ENCODE measurements around the gene KREMEN1. TPM values are rescaled to one million over a fixed set of nuclear protein-coding genes. Genes with fewer than 3 reads are reported as not detected.
"Not testable (repeated sequence)": the region's sequence is repeated elsewhere in the genome, so short reads cannot be mapped to it uniquely, and the experiment has no call there.

KREMEN1 gene
- polyA plus RNA-seq, 5 donors = 25.1 to 43.9 (median 33.8) TPM

DNA sequence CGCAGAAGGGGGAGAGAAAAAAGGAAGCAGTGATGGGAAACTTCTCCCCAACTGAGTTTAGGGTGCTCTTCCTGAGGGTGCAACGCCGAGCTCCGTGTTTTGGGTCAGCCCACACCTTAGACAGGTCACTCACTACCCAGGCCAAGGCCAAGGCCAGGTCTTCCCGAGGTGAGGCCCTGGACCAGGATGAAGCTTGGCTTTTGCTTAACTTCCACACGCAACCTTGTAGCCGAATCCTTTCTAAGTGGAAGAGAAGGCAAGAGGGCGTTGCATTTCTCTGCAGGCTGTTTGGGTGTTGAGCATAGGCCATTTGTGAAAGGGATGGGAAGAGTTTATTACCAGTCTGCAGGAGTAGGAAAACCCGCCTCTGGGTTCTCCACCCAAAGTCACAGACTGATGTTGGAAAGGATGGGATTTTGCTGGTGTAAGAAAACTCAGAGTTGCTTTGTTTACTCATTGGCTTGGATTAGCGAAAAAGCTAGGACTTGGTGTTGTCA lies 1.5 kb downstream of the KREMEN1 start:
- DNase-seq = no peak

DNA sequence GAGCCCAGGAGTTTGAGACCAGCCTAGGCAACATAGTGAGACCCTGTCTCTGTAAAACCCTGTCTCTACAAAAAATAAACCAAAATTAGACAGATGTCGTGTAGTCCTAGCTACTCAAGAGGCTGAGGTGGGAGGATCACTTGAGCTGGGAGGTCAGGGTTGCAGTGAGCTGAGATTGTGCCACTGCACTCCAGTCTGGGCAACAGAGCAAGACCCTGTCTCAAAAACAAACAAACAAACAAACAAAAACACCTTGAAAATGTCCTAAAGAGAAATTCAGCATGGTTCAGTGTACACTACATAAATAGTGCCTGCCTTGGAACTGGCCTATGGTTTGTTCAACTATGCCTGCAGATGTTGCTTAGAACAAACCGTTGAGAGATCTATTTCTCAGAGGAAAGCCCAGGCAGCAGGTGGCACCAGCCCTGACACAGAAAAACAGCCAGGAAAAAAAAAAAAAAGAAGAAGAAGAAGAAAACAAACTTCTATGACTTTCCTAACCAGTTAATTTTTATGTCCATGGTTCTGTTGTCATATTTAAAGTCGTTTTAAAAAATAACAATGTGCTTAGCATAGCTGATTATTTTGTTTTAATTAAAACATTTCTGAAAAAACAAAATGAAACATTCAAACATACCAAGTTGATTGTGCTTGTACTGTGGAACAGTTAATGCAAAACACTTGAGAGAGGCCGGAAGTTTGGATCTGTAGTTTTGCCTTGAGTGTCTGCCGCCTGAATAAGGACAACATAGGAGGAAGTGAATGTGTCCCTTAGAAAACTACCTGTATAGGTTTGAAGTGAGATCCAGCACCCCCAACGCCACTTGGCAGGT lies 5.4 kb downstream of the KREMEN1 start:
- no peak for DNase-seq

DNA sequence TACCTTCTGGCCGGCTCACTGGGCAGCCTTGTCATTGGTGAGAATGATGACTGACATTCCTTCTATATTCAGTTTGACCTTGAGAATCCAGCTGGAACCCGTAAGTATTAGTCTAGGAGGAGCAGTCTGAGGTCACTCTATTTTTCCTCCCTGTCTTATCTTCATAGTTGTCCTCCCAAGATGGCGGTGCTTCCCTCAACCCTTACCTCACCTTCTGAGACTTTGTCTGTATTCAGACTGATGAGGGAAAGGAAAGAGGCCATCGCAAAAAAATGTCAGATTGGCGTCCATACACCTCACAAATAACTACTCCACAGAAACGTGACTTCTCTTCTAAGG lies 6.0 kb downstream of the KREMEN1 start:
- no peak for DNase-seq

DNA sequence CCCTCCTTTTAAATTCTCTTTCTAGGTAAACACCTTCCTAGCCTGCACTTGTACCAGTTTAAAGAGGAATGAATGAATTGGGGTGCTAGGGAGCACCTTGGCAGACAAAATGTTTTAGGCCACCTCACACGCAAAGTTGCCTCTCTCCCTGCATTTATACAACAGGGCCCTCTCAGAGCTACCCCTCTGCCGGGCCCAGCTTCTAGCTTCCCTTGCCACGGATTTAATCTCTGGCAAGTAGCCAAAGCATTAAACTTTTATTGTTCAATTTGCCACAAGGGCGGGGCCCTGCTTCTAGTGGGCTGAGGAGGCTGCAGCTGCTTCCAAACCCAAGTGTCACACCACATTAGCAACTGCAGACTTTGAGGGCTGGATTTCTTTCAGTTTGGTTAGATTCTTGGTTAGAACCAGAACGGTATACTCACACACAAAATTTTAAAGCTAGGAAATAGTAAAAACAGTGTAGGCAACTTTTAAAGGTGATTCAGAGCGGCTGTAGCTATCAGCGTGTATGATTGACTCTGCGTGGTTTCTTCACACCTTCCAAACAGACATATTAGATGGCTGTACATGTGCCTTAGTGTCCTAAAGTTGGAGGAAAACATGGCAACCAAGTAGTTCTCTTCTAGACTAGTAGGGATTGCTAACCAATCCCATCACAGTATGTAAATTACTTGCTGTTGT lies 6.5 kb downstream of the KREMEN1 start:
- no peak for DNase-seq

DNA sequence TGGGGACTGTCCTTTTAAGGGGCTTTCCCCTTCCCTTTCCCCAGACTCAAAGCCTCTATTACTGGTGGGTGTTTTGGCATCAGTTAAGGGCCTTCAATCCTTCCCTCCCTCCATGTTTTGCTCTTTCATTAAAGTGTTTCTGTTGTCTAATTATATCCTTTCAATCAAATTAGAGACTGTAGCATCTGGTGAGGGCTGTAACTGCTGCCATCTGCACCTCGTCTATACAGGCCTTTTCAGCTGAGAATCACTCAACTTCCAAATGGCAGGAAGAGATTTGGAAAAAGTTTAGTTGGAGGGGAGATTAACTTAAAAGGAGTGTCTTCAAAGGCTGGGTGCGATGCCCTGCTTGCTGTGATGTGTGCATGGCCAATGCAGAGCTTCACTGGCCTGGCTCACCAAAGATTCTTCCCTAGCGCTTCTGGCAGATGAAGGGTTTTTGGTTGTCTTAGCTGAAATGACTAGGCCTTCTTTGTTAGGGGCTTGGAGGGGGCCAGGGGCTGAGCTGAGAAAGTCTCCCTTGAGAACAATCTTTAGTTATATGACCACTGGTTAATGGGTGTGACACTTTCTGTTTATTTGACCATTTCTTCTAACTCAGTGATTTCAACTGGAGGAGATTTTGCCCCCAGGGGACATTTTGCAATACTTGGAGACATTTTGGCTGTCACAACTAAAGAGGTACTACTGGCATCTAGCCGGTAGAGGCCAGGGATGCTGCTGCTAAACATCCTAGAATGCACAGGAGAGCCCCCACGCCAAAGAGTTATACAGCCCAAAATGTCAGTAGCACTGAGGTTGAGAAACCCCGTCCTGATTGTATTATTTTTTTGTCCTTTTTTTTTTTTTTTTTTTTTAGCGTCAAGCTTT lies 7.5 kb downstream of the KREMEN1 start:
- DNase-seq = no peak

DNA sequence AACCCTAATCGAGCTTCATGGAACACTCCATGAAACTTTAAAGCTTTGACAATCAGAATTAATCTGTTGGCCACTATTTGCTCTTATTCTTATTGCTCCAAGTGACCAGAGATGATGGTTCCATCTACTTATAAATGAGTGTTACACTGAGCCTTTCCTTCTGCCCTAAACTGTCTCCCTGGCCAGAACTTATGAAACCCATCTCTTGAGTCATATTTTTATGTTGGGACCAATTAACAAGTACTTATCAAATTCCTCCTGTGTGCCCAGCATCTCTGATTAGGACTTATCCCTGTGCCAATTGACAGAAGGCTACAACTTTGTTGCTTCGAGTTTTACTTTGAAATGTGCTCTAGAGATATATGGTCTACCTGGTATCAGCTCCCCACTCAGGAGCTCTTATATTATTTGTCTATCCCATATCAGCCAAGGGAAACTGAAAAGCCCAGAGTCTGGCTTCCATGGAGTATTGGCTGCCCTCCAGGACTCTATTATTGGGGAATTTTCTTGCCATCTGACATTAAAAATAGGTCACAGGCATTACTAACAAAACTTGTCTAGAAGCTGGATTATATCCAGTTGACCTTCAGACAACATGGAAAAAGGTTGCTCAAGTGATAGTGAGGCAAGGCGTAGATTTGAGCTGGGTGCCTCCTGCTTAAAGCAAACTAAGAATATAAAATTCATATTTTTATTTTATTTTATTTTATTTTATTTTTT lies 8.8 kb downstream of the KREMEN1 start:
- DNase-seq = peak; percentile 77 to 90

DNA sequence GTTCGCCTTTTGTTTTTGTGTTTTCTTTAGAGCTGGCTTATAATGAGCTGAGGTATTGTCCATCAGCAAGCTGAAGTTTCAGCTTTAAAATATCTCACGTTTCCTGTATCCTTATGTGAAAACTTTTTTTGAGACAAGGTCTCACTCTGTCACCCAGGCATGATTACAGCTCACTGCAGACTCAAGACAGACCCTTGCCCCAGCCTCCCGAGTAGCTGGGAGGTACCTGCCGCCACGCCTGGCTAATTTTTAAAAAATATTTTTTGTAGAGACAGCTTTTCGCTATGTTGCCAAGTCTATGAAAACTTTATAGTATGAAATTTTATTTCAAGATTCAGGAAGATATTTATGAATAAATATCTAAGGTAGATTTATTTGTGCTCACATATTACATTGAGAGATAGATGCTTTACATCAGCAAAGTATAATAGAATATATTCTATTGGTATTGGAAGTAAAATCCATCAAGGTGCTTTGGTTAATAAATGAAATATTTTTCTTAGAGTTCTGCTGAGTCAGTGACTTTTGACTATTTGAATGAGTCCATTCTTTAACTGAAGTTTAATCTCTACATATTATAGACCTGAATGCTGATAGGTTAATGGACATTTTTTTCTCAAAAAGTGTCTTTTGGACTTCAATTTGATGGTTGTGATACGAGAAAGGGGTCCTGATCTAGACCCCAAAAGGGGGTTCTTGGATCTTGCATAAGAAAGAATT lies 10.2 kb downstream of the KREMEN1 start:
- DNase-seq = no peak

DNA sequence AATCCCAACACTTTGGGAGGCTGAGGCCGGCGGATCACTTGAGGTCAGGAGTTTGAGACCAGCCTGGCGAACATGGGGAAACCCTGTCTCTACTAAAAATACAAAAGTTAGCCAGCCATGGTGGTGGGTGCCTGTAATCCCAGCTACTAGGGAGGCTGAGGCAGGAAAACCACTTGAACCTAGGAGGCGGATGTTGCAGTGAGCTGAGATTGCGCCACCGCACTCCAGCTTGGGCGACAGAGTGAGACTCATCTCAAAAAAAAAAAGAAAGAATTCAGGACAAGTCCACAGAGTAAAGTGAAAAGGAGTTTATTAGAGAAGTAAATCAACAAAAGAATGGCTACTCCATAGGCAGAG lies 10.7 kb downstream of the KREMEN1 start:
- not testable (repeated sequence) for DNase-seq

DNA sequence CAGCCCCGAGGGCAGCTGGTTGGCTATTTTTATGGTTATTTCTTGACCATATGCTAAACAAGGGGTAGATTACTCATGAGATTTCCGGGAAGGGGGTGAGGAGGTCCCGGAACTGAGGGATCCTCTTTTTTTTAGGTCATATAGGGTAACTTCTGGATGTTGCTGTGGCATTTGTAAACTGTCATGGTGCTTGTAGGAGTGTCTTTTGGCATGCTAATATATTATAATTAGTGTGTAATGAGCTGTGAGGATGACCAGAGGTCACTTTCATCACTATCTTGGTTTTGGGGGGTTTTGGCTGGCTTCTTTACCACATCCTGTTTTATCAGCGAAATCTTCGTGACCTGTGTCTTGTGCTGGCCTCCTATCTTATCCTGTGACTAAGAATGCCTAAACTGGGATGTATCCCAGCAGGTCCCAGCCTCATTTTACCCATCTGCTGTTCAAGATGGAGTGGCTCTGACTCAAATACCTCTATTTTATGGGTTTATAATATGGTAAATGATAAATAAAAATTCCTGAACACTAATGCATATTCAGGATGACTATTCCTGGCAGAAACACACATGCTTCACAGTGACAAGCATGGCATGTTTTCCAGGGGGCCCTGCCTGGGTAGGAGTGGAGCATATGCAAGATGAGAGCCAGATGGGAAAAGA lies 11.2 kb downstream of the KREMEN1 start:
- DNase-seq = no peak

DNA sequence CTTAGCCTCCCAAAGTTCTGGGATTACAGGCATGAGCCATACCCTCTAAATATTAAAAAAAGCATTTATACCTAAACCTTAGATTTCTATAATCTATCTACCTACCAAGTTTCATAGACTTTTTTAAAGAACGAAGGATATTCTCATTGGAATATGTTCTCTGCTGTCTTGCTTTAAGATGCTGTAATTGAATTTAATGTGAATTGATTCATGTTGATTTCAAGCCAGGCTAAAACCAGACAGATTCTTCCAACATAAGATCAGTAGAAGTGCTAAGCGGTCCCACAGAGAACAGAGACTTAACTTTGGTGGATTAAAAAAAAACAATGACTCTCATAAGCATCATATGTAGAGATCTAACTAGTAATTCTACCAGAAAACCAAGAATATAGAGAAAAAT lies 14.2 kb downstream of the KREMEN1 start:
- no peak for DNase-seq

DNA sequence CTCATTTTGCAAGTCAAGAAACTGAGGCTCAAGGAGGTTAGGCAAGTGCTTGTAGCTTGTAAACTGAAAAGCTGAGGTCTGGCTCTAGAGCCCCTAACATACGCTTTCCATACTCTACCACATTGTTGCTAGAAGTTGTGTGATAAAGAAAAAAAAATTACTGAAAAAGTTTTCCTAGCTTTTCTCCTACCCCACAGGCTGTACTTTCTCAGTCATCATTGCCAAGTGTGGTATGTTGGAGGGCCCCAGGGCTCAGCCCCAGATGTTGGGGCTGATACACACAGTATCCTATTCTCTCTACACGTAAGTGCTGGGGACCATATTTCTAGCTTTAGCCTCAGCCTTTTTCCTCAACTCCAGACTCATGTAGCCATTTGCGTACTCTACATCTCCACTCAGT lies 16.0 kb downstream of the KREMEN1 start:
- DNase-seq = no peak

DNA sequence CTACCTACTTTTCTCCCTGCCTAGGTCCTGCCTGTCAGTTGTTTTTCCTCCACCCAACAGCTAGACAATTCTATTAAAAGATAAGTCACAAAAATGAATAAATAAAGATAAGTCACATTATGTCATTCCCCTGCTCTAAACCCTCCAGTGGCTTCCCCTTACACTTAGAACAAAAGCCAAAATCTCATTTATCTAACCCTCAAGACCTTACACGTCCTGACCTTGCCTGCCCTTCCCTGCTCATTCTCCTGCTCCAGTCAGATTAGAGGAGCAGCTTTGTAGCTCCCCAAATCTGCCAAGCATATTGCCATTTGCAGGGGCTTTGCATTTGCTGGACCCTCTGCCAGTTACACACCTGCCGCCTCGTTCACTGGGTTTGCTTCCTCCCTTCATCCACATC lies 16.7 kb downstream of the KREMEN1 start:
- DNase-seq = no peak

DNA sequence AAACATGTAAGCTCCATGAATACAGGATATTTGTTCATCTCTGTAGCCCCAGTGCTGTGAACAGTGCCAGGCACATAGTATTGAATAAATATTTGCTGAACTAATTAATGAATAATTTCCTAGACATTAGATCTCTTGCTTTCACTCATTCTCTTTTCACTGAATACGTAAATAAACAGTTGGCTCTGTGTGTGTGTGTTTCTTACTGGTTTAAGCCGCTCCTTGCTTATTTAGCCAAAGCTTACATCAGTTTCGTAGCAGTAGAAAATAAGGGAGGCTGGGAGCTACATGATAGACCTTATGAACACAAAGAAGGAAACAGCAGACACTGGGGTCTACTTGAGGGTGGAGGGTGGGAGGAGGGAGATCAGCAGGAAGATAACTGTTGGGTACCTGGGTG lies 17.2 kb downstream of the KREMEN1 start:
- no peak for DNase-seq

DNA sequence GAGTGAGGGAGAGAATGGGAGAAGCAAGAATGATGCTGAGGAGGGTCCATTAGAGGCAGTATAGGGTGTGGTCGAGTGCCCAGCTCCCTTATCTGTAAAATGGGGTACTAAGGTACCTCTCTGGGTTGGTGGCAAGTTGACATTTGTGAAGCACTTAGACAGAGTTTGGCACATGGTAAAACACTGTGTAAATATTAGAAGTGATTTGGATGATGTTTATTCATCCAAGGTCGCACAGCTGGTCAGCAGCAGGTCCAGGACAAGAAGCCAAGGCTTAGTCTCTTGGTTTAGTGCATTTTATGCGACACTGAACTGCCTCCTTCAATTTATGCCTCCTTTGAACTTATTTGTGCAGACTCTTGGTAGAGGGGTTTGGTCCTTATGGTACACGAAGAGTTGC lies 19.4 kb downstream of the KREMEN1 start:
- DNase-seq = no peak

DNA sequence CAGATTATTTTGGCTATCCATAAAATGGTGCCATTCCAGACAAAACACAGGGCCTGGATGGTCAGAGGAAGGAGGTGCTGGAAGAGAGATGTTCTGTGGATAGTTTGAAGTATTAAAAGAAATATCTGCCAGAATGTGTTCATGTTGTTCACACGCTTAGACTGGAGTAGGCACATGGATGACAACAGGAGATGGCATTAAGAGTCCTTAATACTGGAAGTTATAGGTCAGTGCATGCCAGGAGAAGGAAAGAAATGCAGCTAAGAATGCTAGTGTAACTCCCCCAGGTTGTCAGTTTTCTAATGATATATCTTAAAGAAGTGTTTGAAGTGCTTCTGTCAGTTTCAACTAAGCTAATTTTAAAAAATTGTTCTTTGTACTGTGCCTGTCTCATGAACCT lies 20.2 kb downstream of the KREMEN1 start:
- DNase-seq = no peak

DNA sequence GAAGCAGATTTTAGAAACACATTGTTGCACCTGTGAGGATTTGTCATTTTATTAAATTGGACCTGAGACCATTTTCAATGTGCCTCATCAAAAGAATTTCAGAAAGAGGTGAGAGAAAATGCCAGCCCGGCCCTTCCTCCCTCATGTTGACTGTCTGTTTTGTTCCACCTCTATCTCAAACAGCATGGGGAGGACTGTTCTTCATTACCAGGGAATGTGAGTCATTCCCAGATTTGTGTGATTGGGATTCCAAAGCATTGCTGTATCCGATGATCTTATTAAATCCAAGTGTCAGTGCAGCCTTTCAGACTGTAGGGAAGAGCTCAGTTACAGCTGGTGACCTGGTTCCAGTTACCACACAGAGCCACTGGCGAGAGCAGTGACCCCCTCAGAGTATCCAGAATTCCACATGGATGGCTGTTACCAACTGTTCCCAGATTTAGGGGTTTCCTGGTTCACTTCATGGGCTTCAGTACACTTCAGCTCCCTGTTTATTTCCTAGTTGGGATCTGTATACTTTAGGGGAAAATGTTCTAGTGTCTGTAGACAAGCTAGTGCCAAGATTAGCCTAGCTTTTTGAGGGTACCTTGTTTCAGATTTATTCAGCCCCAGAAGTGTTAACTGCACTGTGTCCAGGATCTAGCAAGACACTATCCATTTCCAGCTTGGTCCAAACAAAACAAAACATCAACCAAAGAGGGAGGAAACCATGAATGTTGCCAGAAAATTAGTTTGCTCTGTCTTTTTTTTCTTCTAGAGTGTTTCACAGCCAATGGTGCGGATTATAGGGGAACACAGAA lies 20.9 kb downstream of the KREMEN1 start:
- DNase-seq = peak in 1 of 2 donors; percentile 48

DNA sequence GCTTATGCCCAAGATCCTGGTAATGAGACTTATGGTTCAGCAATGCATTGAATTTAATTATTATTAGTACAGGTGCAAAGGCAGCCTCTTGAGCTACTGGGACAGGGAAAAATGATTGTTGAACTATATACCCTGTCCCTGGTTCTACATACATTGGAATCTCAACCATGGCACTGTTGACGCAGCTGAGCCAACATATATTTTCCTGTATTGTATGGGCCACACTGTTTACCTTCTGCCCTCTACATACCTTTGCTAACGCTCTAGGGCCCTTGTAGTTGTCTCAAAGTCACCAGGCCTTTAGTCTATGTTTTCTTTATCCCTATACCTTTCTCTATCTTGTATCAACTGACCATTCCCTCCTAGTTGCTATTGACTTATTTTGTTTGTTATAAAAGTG lies 22.6 kb downstream of the KREMEN1 start:
- no peak for DNase-seq

DNA sequence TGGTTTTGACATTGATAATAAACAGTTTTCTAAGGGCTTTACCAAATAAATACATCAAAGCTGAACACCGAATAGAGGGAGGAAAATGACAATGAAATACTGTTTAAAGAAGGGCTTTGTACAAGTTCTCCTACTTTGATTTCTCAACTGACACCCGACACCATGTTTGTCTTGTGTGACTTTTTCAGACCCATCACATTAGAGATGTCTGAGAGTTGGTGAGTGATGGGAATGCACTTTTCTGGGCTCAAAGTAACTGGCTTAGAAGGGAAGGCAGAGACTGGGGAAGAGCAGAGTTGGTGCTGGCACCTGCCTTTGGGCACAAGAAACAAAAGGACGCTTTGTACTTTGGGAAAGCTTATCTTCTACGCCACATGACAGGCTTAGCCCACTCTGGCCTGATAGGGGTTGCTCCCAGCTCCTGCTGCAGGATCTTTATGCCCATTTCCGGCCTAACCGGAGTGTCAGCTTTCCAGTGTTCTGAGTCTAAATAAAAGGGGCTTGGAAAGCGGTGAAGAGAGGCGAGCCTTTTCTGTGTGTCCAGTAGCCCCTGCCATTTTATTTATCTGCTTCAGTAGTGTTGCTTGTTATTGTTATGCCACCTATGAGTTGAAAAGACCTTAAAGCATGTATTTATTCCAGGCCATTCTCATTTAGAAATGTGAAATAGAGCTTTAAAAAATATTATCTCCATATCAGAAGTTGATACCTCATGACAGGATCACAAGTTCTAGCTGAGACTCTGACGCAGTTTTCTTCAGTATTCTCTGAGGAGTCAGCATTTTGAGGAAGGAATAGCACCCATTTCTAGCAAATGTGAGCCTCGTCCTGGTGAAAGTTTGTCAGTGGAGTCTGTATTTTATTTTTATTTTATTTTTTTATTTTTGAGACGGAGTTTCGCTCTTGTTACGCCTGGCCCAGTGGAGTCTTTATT lies 24.2 kb downstream of the KREMEN1 start:
- no peak for DNase-seq

DNA sequence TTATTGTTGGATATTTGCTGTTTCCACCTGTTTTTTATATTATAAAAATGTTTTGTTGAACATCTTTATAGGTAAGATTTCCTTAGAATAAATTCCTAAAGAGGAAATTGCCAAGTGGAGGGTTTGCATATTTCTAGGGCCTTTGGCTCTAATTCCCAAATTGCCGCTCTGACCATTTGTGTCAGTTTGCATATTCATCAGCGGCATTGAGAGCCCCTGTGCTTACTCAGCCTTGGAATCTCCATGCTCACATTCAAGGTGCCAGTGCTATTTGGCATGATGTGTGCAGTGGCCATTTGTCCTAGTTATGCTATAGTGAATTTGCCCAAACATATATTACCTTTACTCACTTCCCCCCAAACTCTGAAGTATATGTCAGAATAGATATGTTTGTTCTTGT lies 25.5 kb downstream of the KREMEN1 start:
- DNase-seq = no peak

Data from right lung (tissue), 5 donors.